ENCODE data around the gene DONSON.

DONSON gene

GRCh38 chr21:33561373-33561772 lies 27.1 kb downstream of the DONSON start:
- DNase-seq, result no peak

GRCh38 chr21:33560965-33561364 lies 27.5 kb downstream of the DONSON start:
- DNase-seq, result no peak

GRCh38 chr21:33559813-33560212 lies 28.7 kb downstream of the DONSON start:
- no peak for DNase-seq

DNA sequence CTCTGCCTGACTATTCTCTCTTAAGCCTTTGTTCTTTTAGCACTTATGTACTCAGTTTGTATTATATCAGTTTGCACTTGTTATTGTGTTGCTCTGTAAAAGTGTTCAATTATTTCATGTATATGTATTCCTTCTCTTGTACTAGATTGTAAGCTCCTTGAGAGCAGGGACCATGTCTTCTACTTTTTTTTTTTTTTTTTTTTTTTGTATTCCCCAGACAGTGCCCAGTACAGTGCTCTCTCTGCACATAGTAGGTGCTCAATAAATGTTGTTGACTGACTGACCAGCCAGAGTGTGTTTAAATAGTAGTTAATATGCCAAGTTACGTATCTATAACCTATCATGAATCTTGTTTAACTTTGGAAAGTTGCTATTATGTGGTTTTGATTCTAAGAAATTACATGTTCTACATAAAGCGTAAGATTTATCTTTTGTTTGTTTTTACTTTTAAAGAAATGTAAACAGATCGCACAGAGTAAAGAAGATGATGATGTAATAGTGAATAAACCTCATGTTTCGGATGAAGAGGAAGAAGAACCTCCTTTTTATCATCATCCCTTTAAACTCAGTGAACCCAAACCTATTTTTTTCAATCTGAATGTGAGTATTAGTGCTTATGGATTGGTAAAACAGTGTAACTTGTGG lies 29.6 kb downstream of the DONSON start:
- DNase-seq, result no peak

- no peak for DNase-seq
Observed at GRCh38 chr21:33557447-33557846, 31.0 kb downstream of the DONSON start.

DNA sequence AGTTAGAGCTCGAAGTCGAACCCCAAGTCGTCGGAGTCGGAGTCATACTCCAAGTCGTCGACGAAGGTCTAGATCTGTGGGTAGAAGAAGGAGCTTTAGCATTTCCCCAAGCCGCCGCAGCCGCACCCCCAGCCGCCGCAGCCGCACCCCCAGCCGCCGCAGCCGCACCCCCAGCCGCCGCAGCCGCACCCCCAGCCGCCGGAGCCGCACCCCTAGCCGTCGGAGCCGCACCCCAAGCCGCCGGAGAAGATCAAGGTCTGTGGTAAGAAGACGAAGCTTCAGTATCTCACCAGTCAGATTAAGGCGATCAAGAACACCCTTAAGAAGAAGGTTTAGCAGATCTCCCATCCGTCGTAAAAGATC lies 33.5 kb downstream of the DONSON start:
- DNase-seq, result no peak

DNA sequence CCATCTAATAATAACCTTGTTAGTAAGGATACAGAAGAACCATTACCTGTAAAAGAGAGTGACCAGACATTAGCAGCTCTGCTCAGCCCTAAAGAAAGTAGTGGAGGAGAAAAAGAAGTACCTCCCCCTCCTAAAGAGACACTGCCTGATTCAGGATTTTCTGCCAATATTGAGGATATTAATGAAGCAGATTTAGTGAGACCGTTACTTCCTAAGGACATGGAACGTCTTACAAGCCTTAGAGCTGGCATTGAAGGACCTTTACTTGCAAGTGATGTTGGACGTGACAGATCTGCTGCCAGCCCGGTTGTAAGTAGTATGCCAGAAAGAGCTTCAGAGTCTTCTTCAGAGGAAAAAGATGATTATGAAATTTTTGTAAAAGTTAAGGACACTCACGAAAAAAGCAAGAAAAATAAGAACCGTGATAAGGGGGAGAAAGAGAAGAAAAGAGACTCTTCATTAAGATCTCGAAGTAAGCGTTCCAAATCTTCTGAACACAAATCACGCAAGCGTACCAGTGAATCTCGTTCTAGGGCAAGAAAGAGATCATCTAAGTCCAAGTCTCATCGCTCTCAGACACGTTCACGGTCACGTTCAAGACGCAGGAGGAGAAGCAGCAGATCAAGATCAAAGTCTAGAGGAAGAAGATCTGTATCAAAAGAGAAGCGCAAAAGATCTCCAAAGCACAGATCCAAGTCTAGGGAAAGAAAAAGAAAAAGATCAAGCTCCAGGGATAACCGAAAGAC lies 34.1 kb downstream of the DONSON start:
- DNase-seq, result no peak

GRCh38 chr21:33552999-33553598 lies 35.4 kb downstream of the DONSON start:
- DNase-seq, result no peak

GRCh38 chr21:33552093-33552998 lies 36.1 kb downstream of the DONSON start:
- no peak for DNase-seq

GRCh38 chr21:33551664-33552063 lies 36.8 kb downstream of the DONSON start:
- no peak for DNase-seq

DNA sequence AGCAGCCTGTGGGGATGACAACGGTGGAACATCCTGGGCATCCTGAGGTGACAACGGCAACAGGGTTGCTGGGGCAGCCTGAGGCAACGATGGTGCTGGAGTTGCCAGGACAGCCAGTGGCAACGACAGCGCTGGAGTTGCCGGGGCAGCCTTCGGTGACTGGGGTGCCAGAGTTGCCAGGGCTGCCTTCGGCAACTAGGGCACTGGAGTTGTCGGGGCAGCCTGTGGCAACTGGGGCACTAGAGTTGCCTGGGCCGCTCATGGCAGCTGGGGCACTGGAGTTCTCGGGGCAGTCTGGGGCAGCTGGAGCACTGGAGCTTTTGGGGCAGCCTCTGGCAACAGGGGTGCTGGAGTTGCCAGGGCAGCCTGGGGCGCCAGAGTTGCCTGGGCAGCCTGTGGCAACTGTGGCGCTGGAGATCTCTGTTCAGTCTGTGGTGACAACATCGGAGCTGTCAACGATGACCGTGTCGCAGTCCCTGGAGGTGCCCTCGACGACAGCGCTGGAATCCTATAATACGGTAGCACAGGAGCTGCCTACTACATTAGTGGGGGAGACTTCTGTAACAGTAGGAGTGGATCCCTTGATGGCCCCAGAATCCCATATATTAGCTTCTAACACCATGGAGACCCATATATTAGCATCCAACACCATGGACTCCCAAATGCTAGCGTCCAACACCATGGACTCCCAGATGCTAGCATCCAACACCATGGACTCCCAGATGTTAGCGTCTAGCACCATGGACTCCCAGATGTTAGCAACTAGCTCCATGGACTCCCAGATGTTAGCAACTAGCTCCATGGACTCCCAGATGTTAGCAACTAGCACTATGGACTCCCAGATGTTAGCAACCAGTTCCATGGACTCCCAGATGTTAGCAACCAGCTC lies 37.5 kb downstream of the DONSON start:
- DNase-seq, result no peak

DNA sequence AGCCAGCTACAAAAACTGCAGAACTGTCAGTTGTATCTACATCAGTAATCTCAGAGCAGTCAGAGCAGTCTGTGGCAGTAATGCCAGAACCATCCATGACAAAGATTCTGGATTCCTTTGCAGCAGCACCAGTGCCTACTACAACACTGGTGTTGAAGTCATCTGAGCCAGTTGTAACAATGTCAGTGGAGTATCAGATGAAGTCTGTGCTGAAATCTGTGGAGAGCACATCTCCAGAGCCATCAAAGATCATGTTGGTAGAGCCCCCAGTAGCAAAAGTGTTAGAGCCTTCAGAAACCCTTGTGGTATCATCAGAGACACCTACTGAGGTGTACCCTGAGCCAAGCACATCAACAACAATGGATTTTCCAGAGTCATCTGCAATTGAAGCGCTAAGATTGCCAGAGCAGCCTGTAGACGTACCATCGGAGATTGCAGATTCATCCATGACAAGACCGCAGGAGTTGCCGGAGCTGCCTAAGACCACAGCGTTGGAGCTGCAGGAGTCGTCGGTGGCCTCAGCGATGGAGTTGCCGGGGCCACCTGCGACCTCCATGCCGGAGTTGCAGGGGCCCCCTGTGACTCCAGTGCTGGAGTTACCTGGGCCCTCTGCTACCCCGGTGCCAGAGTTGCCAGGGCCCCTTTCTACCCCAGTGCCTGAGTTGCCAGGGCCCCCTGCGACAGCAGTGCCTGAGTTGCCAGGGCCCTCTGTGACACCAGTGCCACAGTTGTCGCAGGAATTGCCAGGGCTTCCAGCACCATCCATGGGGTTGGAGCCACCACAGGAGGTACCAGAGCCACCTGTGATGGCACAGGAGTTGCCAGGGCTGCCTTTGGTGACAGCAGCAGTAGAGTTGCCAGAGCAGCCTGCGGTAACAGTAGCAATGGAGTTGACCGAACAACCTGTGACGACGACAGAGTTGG lies 38.4 kb downstream of the DONSON start:
- DNase-seq, result no peak

- DNase-seq, result no peak
Observed at GRCh38 chr21:33546086-33546485, 42.4 kb downstream of the DONSON start.

DNA sequence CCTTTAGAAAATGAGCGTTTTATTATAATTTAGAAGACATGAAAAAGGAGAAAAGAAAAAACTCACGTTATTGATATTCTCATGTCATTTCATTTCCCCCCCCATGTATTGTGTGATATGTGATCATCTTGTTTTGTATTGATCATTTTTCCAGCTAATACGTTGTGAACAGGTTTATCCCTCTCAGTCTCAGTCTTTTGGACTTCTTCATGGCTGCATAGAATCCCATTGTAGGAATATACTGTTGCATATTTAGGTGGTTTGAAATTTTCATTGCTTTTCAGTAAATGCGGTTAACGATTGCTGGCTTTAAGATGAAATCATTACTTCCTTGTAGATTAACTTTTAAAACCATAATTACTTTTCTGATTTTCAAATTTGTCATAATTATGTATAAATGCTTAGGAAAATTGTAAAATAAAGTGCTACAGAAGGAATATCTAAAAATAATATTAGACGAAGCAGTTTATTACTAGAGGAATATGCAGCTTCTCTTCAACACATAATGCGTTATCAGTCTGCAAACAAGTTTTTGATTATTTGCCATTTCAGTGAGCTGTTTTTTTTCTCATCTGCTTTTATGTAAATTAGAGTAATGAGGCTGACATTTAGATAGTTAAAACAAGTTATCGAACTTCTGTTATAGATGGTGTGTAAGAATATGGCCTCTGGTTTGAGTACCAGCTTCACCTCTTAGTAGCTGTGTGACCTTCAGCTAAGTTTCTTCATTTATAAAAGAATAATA lies 43.9 kb downstream of the DONSON start:
- no peak for DNase-seq

DNA sequence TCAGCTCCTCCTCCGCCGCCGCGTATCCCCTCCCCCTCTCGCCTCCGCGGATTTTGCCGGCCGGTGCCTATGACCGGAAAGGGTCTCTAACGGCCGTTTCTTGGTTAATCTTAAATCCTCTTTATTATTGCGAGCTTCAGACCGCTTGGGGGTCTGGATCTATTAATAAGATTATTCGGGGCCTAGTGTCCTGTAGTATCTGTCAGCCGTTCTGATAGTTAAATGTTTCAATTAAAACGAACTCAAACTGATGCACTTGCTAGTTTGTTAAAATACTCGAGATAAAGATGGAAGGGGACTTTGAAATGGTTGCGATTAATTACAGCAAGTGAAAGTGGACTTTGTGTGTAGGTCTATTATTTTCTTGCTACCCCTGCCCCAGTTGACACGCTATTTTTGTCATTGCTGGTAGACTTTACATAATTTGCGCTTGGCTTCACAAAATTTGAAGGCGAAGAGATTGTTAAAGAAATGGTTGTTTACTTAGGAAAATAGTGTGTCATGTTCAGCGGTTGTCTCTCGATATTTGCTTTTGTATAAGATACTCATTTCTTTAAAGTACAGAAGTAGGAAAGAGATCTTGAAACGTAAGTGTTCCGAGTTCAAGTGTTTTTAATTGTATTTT lies 44.9 kb downstream of the DONSON start:
- peak; percentile 50 for DNase-seq

DNA sequence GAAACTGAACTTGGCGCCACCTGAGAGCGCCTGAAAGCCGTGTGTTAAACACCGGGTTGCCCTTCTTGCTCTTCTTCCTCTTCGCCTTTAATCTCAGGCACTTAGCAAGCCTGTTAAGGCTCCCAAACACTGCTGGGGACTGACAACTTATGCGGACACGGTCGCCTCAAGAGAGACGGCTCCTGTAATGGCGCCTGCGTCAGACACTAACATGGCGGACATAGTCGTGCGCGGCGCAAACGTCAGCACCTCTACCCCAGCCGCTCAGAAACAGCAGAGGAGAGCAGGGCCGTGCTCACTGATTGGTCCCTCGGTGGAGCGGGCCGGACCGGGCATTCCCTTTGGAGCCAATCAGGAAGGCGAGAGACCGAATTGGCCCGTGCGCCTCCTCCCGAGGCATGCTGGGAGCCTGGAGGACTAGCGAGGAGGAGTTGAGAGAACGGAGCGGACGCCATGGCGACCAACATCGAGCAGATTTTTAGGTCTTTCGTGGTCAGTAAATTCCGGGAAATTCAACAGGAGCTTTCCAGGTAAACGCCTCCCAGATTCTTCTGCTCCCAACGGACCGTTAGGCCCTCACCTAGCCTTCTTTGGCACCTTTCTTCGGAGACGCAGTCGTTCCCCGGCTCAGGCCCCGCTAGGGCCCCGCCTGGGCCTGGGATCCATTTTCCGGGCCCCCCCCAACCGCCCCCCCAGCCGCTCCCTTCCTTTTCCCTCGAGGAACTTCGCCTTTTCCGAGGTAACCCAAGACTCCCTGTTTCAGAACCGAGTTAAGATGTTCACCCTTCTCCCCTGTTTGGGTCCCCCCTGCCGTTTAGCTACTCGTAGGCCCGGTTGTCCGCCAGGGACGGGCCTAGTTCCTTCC lies 45.6 kb downstream of the DONSON start, which contains the start of gene SON:
Gene SON, plus strand, starts transcription at position 399 of the 865 bp plus-strand sequence. Its CDS starts 55 bp downstream, at position 454.
- peak; percentile 94 for DNase-seq

- DNase-seq, result peak; percentile 68
Observed at GRCh38 chr21:33541756-33542639, 46.5 kb downstream of the DONSON start, which contains the start of gene GART. Gene GART, minus strand, starts transcription at chr21:33542117. Its CDS starts 2,802 bp downstream, at chr21:33539315.
